K562 (cell line): ENCODE results near the gene CD47. TPM values are rescaled to one million over a fixed set of nuclear protein-coding genes. Genes with fewer than 3 reads are reported as not detected.

ENCODE experiments used
- ATAC-seq: fragments of 200-7000 bp; cut with Tn5 transposase; 3 replicates; pipeline ENCODE4 v1.9.1; 2020; ENCODE audit warnings: moderate library complexity
- BruUV-seq: library from RNA; stranded (reverse); fragments of 400-500 nt; replicated peaks from 2 replicates; lab custom pipeline; 2021; lab: Mats Ljungman, UMichigan
- CTCF ChIA-PET: fragments of 300-600 bp; formaldehyde crosslinking; extraction: SDS; loops from one replicate; lab custom pipeline; 2021; ENCODE audit warnings: low intra/inter-chr PET ratio; lab: Yijun Ruan, JAX
- POLR2A ChIA-PET: fragments of 300-600, 350-650 bp; sonication (Branson Sonifier 250); formaldehyde crosslinking; extraction: SDS; loops from one replicate; lab custom pipeline; 2021; ENCODE audit warnings: antibody characterized with exemption, inconsistent platforms; lab: Yijun Ruan, JAX
- DNase-seq, 4 experiments: peaks; one replicate each; pipeline versions ENCODE4 v3.0.0 to v3.0.0-alpha.2; 2011 to 2018; ENCODE audit warnings: low spot score in 3 of 4, mixed read lengths in 3 of 4; ENCODE audit errors: extremely low read depth in 1 of 4
- FAIRE-seq: peaks from 2 replicates; lab custom pipeline; 2011; peaks lifted over from hg19 to GRCh38; lab: Jason Lieb, UNC
- H2AFZ ChIP-seq: 2 replicates; pipeline ENCODE4 v1.6.0; 2011; ENCODE audit warnings: low read depth, low read length, control low read depth, inconsistent platforms
- H3K27ac ChIP-seq: fragments of 200-600 bp; 3 replicates; pipeline ENCODE4 v1.8.0; 2011; ENCODE audit warnings: low read depth, mild to moderate bottlenecking, control low read depth, inconsistent platforms, low read length, moderate library complexity, mixed read lengths; ENCODE audit errors: extremely low read depth
- H3K27me3 ChIP-seq, 2 experiments: fragments of 300-600 bp in 1 of 2; 2 replicates in 1 of 2; 3 replicates in 1 of 2; pipeline versions ENCODE4 v1.6.0 to v1.8.0; 2011; ENCODE audit warnings: inconsistent platforms in 2 of 2, low read length in 2 of 2, mild to moderate bottlenecking in 1 of 2, mixed read lengths in 1 of 2, moderate library complexity in 1 of 2; ENCODE audit not compliant: control insufficient read depth in 2 of 2, insufficient read depth in 2 of 2
- H3K36me3 ChIP-seq: fragments of 300-600 bp; 3 replicates; pipeline ENCODE4 v1.8.0; 2011; ENCODE audit warnings: mild to moderate bottlenecking, low read length, inconsistent platforms; ENCODE audit not compliant: control insufficient read depth, insufficient read depth
- H3K4me1 ChIP-seq, 2 experiments: fragments of 200-600 bp in 1 of 2; replicated peaks in 1 of 2; 2 replicates in 1 of 2; 3 replicates in 1 of 2; pipeline versions ENCODE4 v1.5.1 to v1.8.0; 2011; ENCODE audit warnings: inconsistent platforms in 2 of 2, low read length in 2 of 2, mild to moderate bottlenecking in 1 of 2, mixed read lengths in 1 of 2, moderate library complexity in 1 of 2; ENCODE audit not compliant: control insufficient read depth in 2 of 2, insufficient read depth in 2 of 2
- H3K4me2 ChIP-seq: 2 replicates; pipeline ENCODE4 v1.6.1; 2011; ENCODE audit warnings: low read length, control low read depth, inconsistent platforms, mixed read lengths; ENCODE audit not compliant: insufficient read depth
- H3K4me3 ChIP-seq: fragments of 200-600 bp; sonication (generic), shearing (Covaris generic); 2 replicates; pipeline ENCODE4 v1.5.1; 2016; ENCODE audit warnings: control low read depth, inconsistent platforms
- H3K79me2 ChIP-seq: fragments of 200-600 bp; 3 replicates; pipeline ENCODE4 v1.8.0; 2011; ENCODE audit warnings: low read length, inconsistent platforms; ENCODE audit not compliant: control insufficient read depth, insufficient read depth
- H3K9ac ChIP-seq, 2 experiments: 2 replicates each; pipeline versions ENCODE4 v1.6.0 to v1.6.1; 2011; ENCODE audit warnings: low read depth in 2 of 2, low read length in 2 of 2, control low read depth in 1 of 2, inconsistent platforms in 1 of 2, mild to moderate bottlenecking in 1 of 2, mixed read lengths in 1 of 2; ENCODE audit not compliant: insufficient read depth in 1 of 2
- H3K9me1 ChIP-seq: one replicate; pipeline ENCODE4 v1.6.0; 2011; ENCODE audit warnings: inconsistent platforms, mild to moderate bottlenecking, low read length, moderate library complexity; ENCODE audit not compliant: control insufficient read depth, insufficient read depth
- H3K9me3 ChIP-seq: replicated peaks from 2 replicates; pipeline ENCODE4 v1.5.1; 2011; ENCODE audit warnings: low read depth, low read length, inconsistent platforms; ENCODE audit not compliant: control insufficient read depth, insufficient read depth
- H4K20me1 ChIP-seq: replicated peaks from 2 replicates; pipeline ENCODE4 v1.6.1; 2011; ENCODE audit warnings: low read length, inconsistent platforms, mixed read lengths; ENCODE audit not compliant: control insufficient read depth, insufficient read depth
- ARID2 ChIP-seq: fragments of 450-650 bp; IDR thresholded peaks from 2 replicates; pipeline ENCODE4 v1.6.1; 2017; ENCODE audit warnings: antibody characterized with exemption, mild to moderate bottlenecking
- BACH1 ChIP-seq: fragments of 200-800 bp; sonication (Bioruptor generic); IDR thresholded peaks from 2 replicates; pipeline ENCODE4 v1.6.1; 2016; ENCODE audit warnings: missing genetic modification characterization, missing compliant biosample characterization
- ILK ChIP-seq: fragments of 450-650 bp; IDR thresholded peaks from 2 replicates; pipeline ENCODE4 v1.6.1; 2016; ENCODE audit warnings: missing genetic modification characterization, low read depth, mild to moderate bottlenecking, missing compliant biosample characterization, moderate library complexity, borderline replicate concordance
- MEIS2 ChIP-seq: fragments of 450-650 bp; IDR thresholded peaks from 2 replicates; pipeline ENCODE4 v1.6.1; 2014; ENCODE audit warnings: mild to moderate bottlenecking; ENCODE audit not compliant: partially characterized antibody
- MNT ChIP-seq, 2 experiments: fragments of 450-650 bp; conservative IDR thresholded peaks; 2 replicates each; pipeline ENCODE4 v1.6.1; 2017; ENCODE audit warnings: mild to moderate bottlenecking in 2 of 2, moderate library complexity in 2 of 2
- MYBL2 ChIP-seq, 2 experiments: fragments of 450-650 bp in 1 of 2; sonication (generic) in 1 of 2; formaldehyde crosslinking in 1 of 2; IDR thresholded peaks; 2 replicates each; pipeline versions ENCODE4 v1.6.1 to v1.8.1; 2017 to 2022; ENCODE audit warnings: borderline replicate concordance in 1 of 2, inconsistent platforms in 1 of 2, low read depth in 1 of 2, mild to moderate bottlenecking in 1 of 2, missing genetic modification reagents in 1 of 2, moderate library complexity in 1 of 2
- PRDM10 ChIP-seq: fragments of 450-650 bp; IDR thresholded peaks from 2 replicates; pipeline ENCODE4 v1.6.1; 2018; ENCODE audit not compliant: partially characterized antibody
- SNIP1 ChIP-seq: fragments of 450-650 bp; IDR thresholded peaks from 2 replicates; pipeline ENCODE4 v1.7.1; 2017; ENCODE audit warnings: low read depth, mild to moderate bottlenecking
- SREBF1 ChIP-seq: fragments of 150-350 bp; IDR thresholded peaks from 2 replicates; pipeline ENCODE4 v1.6.1; 2014; ENCODE audit warnings: antibody characterized with exemption, low read depth, low read length, borderline replicate concordance
- XRCC4 ChIP-seq: IDR thresholded peaks from one replicate; pipeline ENCODE4 v1.6.1; 2011; ENCODE audit not compliant: insufficient read depth, insufficient read length; ENCODE audit errors: extremely low read depth
- ZFPM2 ChIP-seq: fragments of 250-450 bp; sonication (Bioruptor Pico); IDR thresholded peaks from 2 replicates; pipeline ENCODE4 v1.5.1; 2022; ENCODE audit warnings: mild to moderate bottlenecking
- ZNF175 ChIP-seq: fragments of 200-800 bp; sonication (Bioruptor generic); IDR thresholded peaks from 2 replicates; pipeline ENCODE4 v1.6.1; 2016; ENCODE audit warnings: low read depth, mild to moderate bottlenecking, missing genetic modification characterization, missing compliant biosample characterization
- WGBS: fragments of 100-300 bp; shearing (Covaris generic); methylation state at CpG from one replicate; pipeline ENCODE4 v1.1.6; 2016; ENCODE audit warnings: low coverage, mixed read lengths; ENCODE audit not compliant: insufficient coverage; ENCODE audit errors: missing lambda C conversion rate; 5-methylcytosine and 5-hydroxymethylcytosine counted together
- in situ Hi-C: fragments of 300-500 bp; cut with MboI; formaldehyde crosslinking; loops from 4 replicates; pipeline ENCODE4 v1.15.0; 2018; ENCODE audit warnings: inconsistent platforms, mixed read lengths
- intact Hi-C: fragments of 100-400 bp; cut with micrococcal nuclease; formaldehyde crosslinking; loops from 2 replicates; pipeline ENCODE4 v1.14.2; 2022
- polyA plus RNA-seq, 8 experiments: library from polyadenylated mRNA; depleted of rRNA in 4 of 8; stranded (reverse) in 5 of 8; unstranded in 3 of 8; fragments of >200 nt; fragmentation: Nextera tagmentation in 2 of 8; fragmentation: Illumina TruSeq in 1 of 8; extraction: Ambion mirVana in 2 of 8; extraction: Trizol in 1 of 8; gene quantifications; 2 replicates each; pipeline versions ENCODE4 v1.2.1 to v1.2.3, GENCODE V29; 2011 to 2014; ENCODE audit warnings: inconsistent platforms in 1 of 8, missing spikeins in 1 of 8
- total RNA-seq, 7 experiments: library from RNA; depleted of rRNA in 6 of 7; stranded (reverse); fragments of >200 nt in 6 of 7; fragmentation: Illumina TruSeq in 2 of 7; extraction: Trizol in 2 of 7; gene quantifications; 2 replicates each; pipeline versions ENCODE4 v1.2.1 to v1.2.3, GENCODE V29; 2011 to 2021; ENCODE audit warnings: low replicate concordance in 1 of 7

The CD47 gene
- total and polyA plus RNA-seq, 9 of the 15 experiments (the other 6 are each of a cell fraction or from before 2014, with no cell fraction given): 10.2 to 62.6 (median 36.3) TPM

- no peak overlapping the region for H3K4me2 ChIP-seq
- H3K9ac ChIP-seq: no peak overlapping the region
- BruUV-seq: no TSS peak
- H3K27ac ChIP-seq: no peak overlapping the region
- ATAC-seq: no peak
- no peaks in the 10 kb centered on the region for H3K9me1 ChIP-seq
- no peak for FAIRE-seq
- in situ Hi-C loops (no loop called here), intact Hi-C loops (no loop called here)
- no peaks in the 10 kb centered on the region for H3K4me1 ChIP-seq
- H3K36me3 ChIP-seq: peaks cover 10% of the 10 kb centered on the region; the same call in 2 of the 3 replicates
- WGBS: 67% methylated on average over 2 of the region's 2 CpGs
- TF ChIP-seq MNT (conservative IDR thresholded peaks at IDR 0.05) (no peak), ARID2 (no peak), ILK (no peak), XRCC4 (no peak), MYBL2 (IDR thresholded peaks at IDR 0.05; ENCODE audit: low read depth) (no peak), MYBL2 (CRISPR knock-in tag; IDR thresholded peaks at IDR 0.05; ENCODE audit: borderline replicate concordance) (no peak), PRDM10 (no peak), ZFPM2 (CRISPR knock-in tag) (no peak), BACH1 (tag) (no peak), ZNF175 (no peak), MEIS2 (no peak), SREBF1 (no peak), SNIP1 (no peak)
- CTCF ChIA-PET: no interaction called here
- no peak overlapping the region for H3K4me3 ChIP-seq
- H3K9me3 ChIP-seq: no peaks in the 10 kb centered on the region
- no peaks in the 10 kb centered on the region for H4K20me1 ChIP-seq
- H2AFZ ChIP-seq: no peak overlapping the region
- no peaks in the 10 kb centered on the region for H3K79me2 ChIP-seq
- no peaks in the 10 kb centered on the region for H3K27me3 ChIP-seq
- POLR2A ChIA-PET: no interaction called here
- no peak for DNase-seq
These were observed 37.3 kb downstream of the CD47 start for GRCh38 chr3:108053483-108053882.
